Endometrial microvascular endothelial cells (primary cell): Measurements from ENCODE around the gene TBL1Y. TPM values are rescaled to one million over a fixed set of nuclear protein-coding genes. Genes with fewer than 3 reads are reported as not detected.
"Not testable (repeated sequence)": the region's sequence is repeated elsewhere in the genome, so short reads cannot be mapped to it uniquely, and the experiment has no call there.

ENCODE experiments used
- in situ Hi-C: cut with HindIII; loops from 2 replicates; pipeline ENCODE4 v1.10.0; 2017; ENCODE audit warnings: low sequenced_read_pairs, low pct_unique_long_range_greater_than_20kb; ENCODE audit errors: inconsistent ontology term
- total RNA-seq: library from RNA; depleted of rRNA; stranded (reverse); fragments of >200 nt; gene quantifications from one replicate; pipeline ENCODE4 v1.2.3, GENCODE V29; 2015; ENCODE audit errors: inconsistent ontology term

Gene TBL1Y
- not detected for total RNA-seq

GRCh38 chrY:6910372-6911252 lies at the start of gene TBL1Y:
Gene TBL1Y (plus strand): TSS chrY:6910697. CDS start chrY:7025085, 114,388 bp downstream.
- in situ Hi-C loops, result no loop called here

DNA sequence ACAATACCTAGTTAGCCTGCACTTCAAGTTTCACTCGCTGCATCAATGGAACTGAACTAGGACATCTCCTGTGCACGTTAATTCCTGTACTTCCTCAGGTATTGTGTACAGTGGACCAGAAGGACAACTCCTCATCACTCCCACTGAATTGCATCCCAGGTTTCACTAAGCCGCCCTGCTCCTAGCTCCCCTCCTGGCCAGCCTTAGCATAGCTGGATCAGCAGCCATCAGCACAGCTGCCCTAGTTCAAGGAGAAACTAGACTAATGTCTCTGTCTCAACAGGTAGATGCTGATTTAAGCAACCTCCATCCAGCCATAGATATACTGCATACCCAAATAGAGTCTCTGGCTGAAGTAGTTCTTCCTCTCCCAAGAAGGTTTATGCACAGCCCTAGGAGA lies 16.0 kb upstream of the TBL1Y start:
- in situ Hi-C loops, result no loop called here

DNA sequence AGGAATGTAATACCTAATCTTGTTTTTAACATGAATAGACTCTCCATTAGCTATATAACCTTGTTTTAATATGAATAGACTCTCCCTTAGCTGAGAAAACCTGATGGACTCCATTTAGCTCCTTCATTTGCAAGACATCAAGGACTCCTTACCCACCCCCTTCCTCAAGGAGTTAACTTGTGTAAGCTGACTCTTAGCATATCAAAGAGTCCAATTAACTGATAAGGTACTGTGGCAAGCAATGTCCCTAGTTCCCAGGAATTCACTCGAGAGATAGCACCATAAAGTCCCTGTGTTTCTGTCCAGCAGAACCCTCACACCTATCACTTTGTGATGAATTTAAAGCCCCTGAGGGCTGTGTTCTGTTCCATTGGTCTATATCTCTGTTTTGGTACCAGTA lies 15.3 kb upstream of the TBL1Y start:
- in situ Hi-C loops, result no loop called here

DNA sequence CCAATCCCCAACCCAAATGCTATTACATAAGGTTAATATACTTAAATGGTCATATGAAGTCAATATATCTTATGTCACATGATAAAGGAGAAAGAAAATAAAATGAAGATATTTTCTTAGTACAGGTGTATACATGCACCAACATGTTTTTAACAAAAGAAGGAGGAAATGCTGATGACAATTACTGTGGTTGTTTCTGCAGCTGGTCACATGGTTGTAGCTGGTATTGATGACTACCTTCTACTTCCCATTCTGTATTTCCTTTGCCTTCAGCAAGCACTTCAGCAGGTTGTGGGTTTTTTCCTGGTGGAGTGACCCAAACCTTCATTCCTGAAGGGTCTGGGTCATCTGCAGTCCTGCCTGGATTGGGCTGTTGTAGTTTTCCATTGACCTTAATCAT lies 8.4 kb upstream of the TBL1Y start:
- in situ Hi-C loops, result not testable (repeated sequence)

- in situ Hi-C loops, result no loop called here
Measured at GRCh38 chrY:6907591-6907990, 2.9 kb upstream of the TBL1Y start.

DNA sequence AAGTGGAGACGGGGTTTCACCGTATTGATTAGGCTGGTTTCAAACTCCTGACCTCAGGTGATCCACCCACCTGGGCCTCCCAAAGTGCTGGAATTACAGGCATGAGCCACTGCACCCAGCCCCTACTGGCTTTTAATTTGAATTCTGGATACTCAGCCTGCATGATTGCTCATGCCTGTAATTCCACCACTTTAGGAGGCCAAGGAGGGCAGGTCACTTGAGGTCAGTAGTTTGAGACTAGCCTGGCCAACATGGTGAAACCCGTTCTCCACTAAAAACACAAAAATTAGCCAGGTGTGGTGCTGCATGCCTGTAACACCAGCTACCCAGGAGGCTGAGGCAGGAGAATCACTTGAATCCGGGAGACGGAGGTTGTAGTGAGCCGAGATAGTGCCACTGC lies 2.5 kb upstream of the TBL1Y start:
- in situ Hi-C loops, result not testable (repeated sequence)

- in situ Hi-C loops, result no loop called here
Measured at GRCh38 chrY:6909118-6909521, 1.4 kb upstream of the TBL1Y start.

DNA sequence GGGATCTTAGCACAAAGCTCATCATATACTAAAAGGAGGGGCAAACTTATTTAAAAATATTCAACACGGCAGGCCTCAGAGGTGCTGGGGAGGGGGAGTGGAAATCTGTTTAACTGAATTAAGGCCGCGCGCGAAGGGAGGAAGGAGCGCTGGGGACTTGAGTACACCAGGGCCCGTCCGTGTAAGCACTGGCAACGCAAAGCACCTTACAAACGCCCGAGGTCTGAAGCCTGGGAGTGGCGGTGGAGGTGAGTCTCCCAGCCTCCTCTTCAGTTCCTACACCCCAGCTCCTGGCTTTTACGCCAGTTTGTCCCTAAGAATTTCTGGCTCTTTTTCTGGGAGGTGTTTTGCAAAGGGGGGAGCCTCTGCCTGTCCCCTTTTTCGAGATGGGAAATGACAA lies 641 bp upstream of the TBL1Y start:
- in situ Hi-C loops, result no loop called here

GRCh38 chrY:6911253-6911881 lies 870 bp downstream of the TBL1Y start, which contains the start of gene AMELY:
Gene AMELY (minus strand): TSS chrY:6911752. CDS start chrY:6872608, 39,144 bp downstream.
- in situ Hi-C loops, result no loop called here

DNA sequence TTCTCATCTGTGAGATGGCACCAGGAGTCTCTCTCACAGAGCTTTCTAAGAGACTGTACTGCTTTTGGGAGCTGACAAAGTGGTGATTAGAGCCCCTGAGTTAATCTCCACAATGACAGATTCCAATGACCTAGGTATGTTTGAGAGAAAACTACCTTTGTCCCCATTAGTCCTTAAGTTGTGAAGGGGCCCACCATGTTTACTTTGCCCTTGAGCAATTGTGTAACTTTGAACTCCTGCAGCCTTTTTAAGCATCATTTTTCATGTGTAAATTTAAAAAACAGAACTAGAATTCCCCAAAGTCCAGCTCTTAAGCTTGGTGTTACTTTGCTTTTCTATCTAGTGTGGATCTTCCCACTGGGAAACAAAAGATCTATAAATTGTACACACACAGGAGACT lies 2.9 kb downstream of the TBL1Y start:
- in situ Hi-C loops, result no loop called here

DNA sequence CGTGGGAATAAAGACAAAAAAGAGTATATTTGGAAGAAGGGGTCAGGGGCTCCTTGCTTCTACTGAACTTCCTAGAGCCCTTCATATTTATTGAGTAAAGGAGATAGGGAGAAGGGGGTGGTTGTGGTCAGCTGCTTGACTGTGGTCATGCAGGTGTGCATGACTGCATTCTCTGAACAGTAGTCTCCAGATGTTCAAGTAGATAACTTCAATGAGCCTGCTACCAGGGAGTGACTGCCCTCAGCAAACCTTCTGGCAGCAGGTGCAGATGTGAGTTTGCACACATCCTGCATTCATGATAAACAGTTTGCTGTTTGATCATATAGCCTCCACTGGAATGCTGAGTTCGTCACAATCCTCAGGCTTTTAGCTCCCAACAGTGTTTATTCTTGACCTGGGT lies 10.6 kb downstream of the TBL1Y start:
- in situ Hi-C loops, result no loop called here

GRCh38 chrY:6928265-6928664 lies 17.8 kb downstream of the TBL1Y start:
- in situ Hi-C loops, result no loop called here

DNA sequence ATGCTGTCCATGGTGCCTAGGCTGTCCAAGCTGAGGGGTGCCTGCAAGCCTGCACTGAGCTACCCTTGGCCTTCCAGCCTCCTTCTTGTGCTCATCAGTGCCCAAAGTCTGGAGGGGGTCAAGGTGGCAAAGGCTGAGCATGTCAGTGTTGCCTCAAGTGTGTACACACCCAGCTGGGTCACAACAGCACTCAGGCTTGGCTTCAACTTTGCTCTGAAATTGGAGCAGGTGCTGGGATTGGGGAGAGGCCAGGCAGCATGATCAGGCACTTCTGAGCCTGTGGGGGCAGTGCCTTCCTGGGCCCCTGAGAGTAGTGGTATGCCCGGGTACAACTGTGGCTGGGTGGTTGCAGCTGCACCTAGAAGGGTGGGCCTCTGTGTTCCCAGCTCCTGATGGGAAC lies 18.7 kb downstream of the TBL1Y start:
- in situ Hi-C loops, result no loop called here

- in situ Hi-C loops, result no loop called here
Measured at GRCh38 chrY:6931779-6932396, 21.4 kb downstream of the TBL1Y start.

- in situ Hi-C loops, result no loop called here
Measured at GRCh38 chrY:6935497-6935896, 25.0 kb downstream of the TBL1Y start.

- in situ Hi-C loops, result no loop called here
Measured at GRCh38 chrY:6947695-6948094, 37.2 kb downstream of the TBL1Y start.

DNA sequence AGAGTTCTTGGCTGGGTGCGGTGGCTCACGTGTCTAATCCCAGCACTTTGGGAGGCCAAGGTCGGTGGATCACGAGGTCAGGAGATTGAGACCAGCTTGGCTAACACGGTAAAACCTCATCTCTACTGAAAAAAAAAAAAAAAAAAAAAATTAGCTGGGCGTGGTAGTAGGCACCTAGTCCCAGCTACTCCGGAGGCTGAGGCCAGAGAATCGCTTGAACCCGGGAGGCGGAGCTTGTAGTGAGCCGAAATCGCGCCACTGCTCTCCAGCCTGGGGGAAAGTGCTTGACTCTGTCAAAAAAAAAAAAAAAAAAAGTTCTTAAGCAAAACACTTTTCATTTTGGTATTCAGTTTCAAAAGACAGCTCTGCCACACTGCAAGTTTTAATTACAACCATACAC lies 37.9 kb downstream of the TBL1Y start:
- in situ Hi-C loops, result no loop called here

- in situ Hi-C loops, result no loop called here
Measured at GRCh38 chrY:6949947-6950346, 39.5 kb downstream of the TBL1Y start.

- in situ Hi-C loops, result no loop called here
Measured at GRCh38 chrY:6964732-6965131, 54.2 kb downstream of the TBL1Y start.

DNA sequence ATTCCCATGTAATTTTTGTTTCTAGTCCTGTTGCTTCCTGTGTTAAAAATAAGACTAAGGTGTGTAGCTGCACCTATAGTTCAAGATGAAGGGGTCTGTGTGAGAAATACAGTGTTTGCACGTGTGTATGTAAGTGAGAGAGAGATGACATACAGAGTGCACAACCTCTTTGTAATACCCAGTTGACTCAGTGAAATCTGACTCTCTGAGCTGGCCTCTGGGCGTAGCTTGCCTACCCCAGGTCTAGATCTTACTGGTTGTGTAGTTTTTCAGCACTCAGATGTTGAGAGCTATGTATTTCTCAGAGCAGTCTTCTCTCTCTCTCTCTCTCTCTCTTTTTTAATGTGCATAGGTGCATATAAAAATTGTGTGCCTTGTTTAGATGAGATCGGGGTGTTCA lies 56.0 kb downstream of the TBL1Y start:
- in situ Hi-C loops, result no loop called here
